GM21825 (cell line): ENCODE results near the gene NKD1.

Experiments used
- ATAC-seq: cut with Tn5 transposase; IDR thresholded peaks from one replicate; pipeline ENCODE4 v1.9.1; 2021; ENCODE audit warnings: mild to moderate bottlenecking, moderate library complexity; ENCODE audit not compliant: unreplicated experiment

Gene NKD1

GRCh38 chr16:50681021-50681885 lies 133.1 kb downstream of the NKD1 start, which contains the start of gene SNX20:
Gene SNX20 (minus strand): TSS chr16:50681312. CDS start chr16:50677526, 3,786 bp downstream.
- ATAC-seq, result peak; percentile 47

GRCh38 chr16:50683689-50684374 lies 135.6 kb downstream of the NKD1 start:
- peak; percentile 71 for ATAC-seq

- no peak for ATAC-seq
Measured at GRCh38 chr16:50684823-50685461, 136.7 kb downstream of the NKD1 start.

GRCh38 chr16:50685462-50686063 lies 137.4 kb downstream of the NKD1 start:
- no peak for ATAC-seq

- no peak for ATAC-seq
Measured at GRCh38 chr16:50688083-50688482, 139.9 kb downstream of the NKD1 start.

GRCh38 chr16:50688867-50689266 lies 140.7 kb downstream of the NKD1 start:
- no peak for ATAC-seq

GRCh38 chr16:50690177-50690576 lies 142.0 kb downstream of the NKD1 start:
- ATAC-seq, result no peak

GRCh38 chr16:50692644-50692998 lies 144.4 kb downstream of the NKD1 start:
- ATAC-seq, result no peak

- ATAC-seq, result no peak
Measured at GRCh38 chr16:50692999-50693781, 145.0 kb downstream of the NKD1 start, which contains the start of gene NOD2. Gene NOD2 (plus strand): TSS chr16:50693606. CDS start chr16:50699496, 5,890 bp downstream.

GRCh38 chr16:50694206-50694605 lies 146.0 kb downstream of the NKD1 start:
- ATAC-seq, result peak; percentile 24

GRCh38 chr16:50695017-50696000 lies 147.1 kb downstream of the NKD1 start:
- no peak for ATAC-seq

GRCh38 chr16:50696126-50696525 lies 147.9 kb downstream of the NKD1 start:
- ATAC-seq, result no peak

GRCh38 chr16:50696575-50697420 lies 148.6 kb downstream of the NKD1 start:
- peak; percentile 55 for ATAC-seq

GRCh38 chr16:50697421-50697715 lies 149.2 kb downstream of the NKD1 start:
- no peak for ATAC-seq

GRCh38 chr16:50697881-50698767 lies 149.9 kb downstream of the NKD1 start:
- peak; percentile 34 for ATAC-seq
